ENCODE data around the gene HES1.

Gene HES1

GRCh38 chr3:194102436-194102835 is 33.5 kb upstream of the HES1 start:
- DNase-seq (ENCODE audit: low spot score), result no peak

DNA sequence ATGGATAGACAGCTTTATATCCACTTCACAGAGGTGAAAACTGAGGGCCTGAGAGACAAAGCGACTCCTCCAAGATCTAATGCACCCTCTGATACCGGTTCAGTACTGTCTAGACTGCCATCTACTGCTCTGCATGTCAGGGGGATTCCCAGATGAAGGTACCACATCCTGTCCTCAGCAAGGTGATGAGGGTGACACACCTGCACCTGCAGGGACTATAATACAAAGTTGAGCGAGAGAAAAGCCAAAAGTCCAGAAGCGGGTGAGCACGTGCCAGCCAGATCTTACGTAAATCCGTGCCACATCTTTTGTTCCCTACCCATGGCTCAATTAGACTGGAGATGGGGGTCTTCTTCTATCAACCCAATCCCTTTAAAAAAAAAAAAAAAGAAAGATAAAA is 32.4 kb upstream of the HES1 start:
- no peak for DNase-seq (ENCODE audit: low spot score)

DNA sequence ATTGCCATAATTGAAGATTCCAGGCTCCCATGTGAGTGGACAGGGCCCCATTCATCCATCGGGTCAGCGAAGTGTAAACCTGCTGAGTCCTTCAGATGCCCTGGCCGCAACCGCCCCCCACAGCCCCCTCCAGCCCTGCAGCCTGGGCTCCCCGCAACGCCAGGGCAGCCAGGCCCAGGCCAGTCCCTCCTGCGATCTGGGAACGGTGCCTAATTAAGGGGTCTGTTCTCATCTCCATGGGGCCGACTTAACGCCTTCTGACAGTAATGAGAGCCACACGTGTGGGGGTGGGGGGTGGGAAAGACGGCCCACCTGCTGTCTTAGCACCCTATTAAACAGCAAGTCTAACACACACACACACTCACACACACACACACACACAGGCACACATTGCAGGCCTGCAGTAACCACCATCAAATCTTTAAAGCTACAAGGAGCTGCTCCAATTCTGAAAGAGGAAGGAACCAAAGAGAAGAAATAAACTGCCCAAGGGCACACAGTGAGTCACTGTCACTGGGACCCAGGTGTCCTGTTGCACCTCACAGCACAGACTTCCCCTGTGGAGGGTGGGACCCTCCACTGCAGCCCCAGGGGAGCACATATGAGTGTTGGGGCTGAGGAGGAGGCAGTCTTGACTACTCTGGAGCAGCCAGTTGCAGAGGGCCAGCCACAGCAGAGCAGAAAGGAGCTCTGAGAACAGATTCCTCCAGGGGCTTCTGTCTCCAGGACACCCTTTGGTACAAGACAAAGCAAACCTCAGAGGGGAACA is 31.8 kb upstream of the HES1 start:
- no peak for DNase-seq (ENCODE audit: low spot score)

GRCh38 chr3:194105292-194105691 is 30.7 kb upstream of the HES1 start:
- DNase-seq (ENCODE audit: low spot score), result no peak

- DNase-seq (ENCODE audit: low spot score), result no peak
These were observed 28.8 kb upstream of the HES1 start for GRCh38 chr3:194107107-194107506.

DNA sequence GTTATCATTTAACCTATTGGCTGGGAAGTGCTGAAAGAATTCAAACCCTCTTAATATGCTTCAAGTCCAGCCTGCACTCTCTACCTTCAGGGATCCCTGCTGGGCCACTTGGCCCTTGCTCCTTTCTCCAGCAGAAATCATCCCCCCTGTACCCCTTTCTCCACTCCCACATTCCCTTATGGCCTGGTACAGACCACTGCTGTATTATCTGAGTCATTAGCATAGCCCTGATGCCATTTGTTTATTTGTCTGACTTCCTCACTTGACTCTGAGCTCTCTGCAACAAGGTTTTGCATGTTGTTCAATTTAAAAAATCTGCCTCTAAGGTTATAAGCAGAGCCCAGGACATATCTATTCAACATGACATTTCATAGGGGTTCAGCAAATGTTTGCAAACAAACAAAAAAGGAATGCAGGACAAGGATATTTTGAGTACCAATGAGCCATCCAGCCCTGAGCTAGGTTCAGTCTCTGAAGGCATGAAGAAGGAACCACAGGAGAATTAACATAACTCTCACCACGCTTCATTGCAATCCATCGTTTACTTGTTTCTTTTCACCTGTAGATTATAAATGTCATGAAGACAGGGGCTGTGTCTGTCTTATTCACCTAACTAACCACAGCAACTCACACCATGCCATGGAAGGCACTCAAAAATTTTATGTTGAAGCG is 26.6 kb upstream of the HES1 start:
- DNase-seq (ENCODE audit: low spot score), result no peak

DNA sequence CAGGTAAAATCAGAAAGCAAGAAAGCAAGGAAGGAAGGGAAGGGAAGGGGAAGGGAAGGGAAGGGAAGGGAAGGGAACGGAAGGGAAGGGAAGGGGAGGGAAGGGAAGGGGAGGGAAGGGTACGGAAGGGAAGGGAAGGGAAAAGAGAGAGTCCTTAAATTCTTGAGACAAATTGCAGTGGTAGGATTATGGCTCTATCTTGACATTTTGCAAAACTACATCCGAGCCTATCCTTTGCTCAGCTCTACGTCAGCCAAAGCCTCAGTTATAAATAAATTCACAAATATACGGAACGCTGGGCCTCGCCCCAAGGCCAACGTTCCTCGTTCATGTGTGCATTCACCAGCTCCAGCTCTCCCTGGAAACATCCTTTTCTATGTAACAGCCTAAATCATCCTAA is 25.5 kb upstream of the HES1 start:
- DNase-seq (ENCODE audit: low spot score), result no peak

DNA sequence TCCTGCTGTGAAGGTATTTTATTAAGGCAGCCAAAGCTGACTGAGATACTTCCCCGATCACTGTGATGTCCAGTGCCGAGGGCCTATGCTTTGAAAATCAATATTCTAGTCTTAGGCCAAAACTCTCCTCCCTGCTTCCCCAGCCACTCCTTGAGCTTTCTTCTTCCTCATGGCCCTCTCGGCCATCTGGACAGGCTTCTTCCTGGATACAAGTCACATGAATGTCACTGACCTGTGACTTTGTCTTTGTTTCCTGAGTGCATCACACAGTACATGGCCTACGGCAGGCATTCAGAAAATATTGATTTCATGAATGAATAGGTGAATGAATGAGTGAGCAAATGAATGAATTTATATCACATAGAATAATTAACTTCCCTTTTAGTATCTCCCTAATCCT is 24.6 kb upstream of the HES1 start:
- no peak for DNase-seq (ENCODE audit: low spot score)

GRCh38 chr3:194112120-194113106 is 23.5 kb upstream of the HES1 start:
- DNase-seq (ENCODE audit: low spot score), result no peak

- no peak for DNase-seq (ENCODE audit: low spot score)
These were observed 21.8 kb upstream of the HES1 start for GRCh38 chr3:194114123-194114522.

GRCh38 chr3:194117104-194117845 is 18.7 kb upstream of the HES1 start:
- no peak for DNase-seq (ENCODE audit: low spot score)

DNA sequence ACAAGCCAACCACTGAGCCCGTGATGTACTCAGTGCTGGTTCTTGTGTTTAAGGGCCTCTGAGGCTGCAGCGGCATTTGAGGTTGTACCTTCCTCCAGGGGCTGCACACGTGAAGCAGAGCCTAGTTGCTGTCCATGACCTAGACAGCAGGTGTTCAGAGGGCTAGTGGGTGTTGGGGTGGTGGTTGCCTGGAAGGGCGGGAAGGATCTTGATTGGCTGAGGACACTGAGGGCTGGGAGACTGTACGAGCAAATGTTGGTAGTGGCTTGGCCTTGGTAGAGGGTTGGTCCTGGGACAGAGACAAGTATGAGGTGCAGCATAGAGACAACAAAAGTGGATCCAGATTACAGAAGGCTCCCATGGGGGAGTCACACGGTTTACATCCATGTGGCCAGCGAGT is 17.0 kb upstream of the HES1 start:
- no peak for DNase-seq (ENCODE audit: low spot score)

- no peak for DNase-seq (ENCODE audit: low spot score)
These were observed 15.9 kb upstream of the HES1 start for GRCh38 chr3:194119831-194120590.

- DNase-seq (ENCODE audit: low spot score), result no peak
These were observed 14.9 kb upstream of the HES1 start for GRCh38 chr3:194120789-194121770.

DNA sequence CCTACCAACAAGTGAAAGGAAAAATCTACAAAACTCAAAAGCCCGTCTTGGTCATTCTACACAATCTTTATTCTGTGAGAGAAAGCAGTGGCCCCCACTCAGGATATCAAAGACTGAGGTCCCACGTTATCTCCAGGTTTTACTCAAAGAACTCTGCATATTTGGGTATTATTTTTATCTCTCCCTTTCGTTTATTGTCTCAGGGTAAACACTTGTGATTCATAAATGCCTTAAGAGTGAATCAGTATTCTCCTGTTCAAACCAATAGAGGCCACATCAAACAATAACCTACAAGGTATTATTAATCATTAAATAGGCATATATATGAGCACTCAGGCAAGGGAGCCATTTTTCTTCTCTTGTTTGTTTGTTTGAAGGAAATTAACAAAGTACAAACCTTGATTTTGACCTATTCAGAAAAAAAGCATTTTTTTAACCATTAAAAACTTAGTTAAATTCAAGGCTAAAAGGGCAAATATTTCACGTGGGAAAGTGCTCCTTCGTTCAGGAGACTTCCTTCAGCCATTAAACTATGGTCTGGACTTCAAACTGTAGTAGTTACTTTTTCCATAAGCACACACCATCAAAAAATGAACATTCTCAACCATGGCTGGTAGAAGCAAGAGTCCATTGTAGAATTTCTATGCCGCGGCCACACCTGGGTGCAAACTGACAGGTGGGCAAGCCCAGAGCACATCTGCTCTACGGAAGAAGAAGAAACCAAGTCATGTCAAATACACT is 13.9 kb upstream of the HES1 start:
- DNase-seq (ENCODE audit: low spot score), result no peak

- DNase-seq (ENCODE audit: low spot score), result no peak
These were observed 12.2 kb upstream of the HES1 start for GRCh38 chr3:194123726-194124125.

- DNase-seq (ENCODE audit: low spot score), result no peak
These were observed 11.8 kb upstream of the HES1 start for GRCh38 chr3:194124193-194124592.

DNA sequence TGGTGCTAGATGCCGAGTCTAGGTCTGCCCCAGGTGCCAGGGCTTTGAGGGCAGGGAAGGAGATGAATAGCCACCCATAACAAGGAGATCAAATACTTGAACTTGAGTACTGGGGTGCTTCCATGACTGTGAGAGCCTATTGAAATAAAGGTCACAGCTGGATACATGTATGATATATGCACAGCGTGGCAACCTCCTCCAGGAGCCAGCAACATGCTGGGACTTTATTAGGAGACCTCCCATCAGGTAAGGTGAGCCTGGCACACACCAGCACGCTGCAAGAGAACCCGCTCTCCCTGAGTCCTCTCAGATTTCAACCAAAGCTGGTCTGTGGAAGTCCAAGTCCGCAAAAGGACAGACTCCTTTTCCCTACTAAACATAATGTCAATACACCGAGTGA is 10.5 kb upstream of the HES1 start:
- DNase-seq (ENCODE audit: low spot score), result no peak

- no peak for DNase-seq (ENCODE audit: low spot score)
These were observed 9.2 kb upstream of the HES1 start for GRCh38 chr3:194126790-194127189.
